ENCODE results near the gene NOTCH4.
A peak's percentile ranks its signal among the peaks of the same experiment; 100 is the strongest.

The NOTCH4 gene

DNA sequence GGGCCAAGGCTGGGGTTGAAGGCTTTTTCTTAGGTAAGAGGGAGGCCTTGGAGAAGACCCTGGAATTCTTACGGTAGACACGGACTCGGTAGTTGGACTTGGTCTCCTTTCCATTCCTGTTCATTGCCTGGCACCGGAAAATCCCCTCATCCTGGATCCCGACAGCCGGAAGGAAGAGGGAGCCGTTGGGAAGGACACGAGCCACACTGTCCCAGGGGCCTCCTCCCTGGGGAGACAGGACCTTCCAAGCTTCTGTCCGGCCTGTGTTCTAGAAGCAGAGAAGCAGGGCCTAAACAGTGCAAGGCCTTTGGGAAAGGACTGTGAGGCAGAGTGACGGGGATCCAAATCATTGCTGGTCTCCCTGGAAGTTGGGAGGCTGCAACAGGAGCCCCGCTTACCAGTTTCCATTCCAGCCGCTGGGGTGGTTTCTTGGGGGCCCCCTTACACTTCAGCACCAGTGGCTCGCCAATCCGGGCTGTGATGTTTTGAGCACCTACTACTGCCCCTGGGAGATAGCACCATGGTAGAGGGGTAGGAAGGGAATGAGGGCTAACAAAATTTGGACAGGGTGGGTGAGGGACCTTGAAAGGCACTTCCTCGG is 40.3 kb downstream of the NOTCH4 start:
- no peak overlapping the region for H3K4me2 ChIP-seq (ENCODE audit: insufficient read depth, low read length, poor library complexity, severe bottlenecking)
- no peak overlapping the region for H2AK5ac ChIP-seq (ENCODE audit: low read depth, low read length)
- H2AFZ ChIP-seq (ENCODE audit: low read length): no peak overlapping the region
- H3K36me3 ChIP-seq (replicated peaks in 1 of 2; ENCODE audit: control insufficient read depth in 2 of 2, insufficient read depth in 2 of 2, low read length in 2 of 2): peaks cover 39 to 74% of the 10 kb centered on the region in 2 donors
- H3K9me3 ChIP-seq (replicated peaks in 1 of 2; ENCODE audit: control insufficient read depth in 2 of 2, insufficient read depth in 1 of 2, low read depth in 1 of 2, low read length in 2 of 2): no peaks in the 10 kb centered on the region
- H3K4ac ChIP-seq (ENCODE audit: low read length): no peak overlapping the region
- H3K4me1 ChIP-seq (ENCODE audit: control insufficient read depth in 2 of 2, insufficient read depth in 1 of 2, low read depth in 1 of 2, low read length in 2 of 2): peaks cover 5 to 9% of the 10 kb centered on the region in 2 donors
- no peak overlapping the region for H4K8ac ChIP-seq (ENCODE audit: low read depth, low read length)
- H2BK120ac ChIP-seq (ENCODE audit: low read depth, low read length): no peak overlapping the region
- no peak overlapping the region for H2BK5ac ChIP-seq (ENCODE audit: low read length)
- no CpG with 5 or more reads among the region's 15 CpGs for WGBS, 2 donors (ENCODE audit: extremely low coverage in 2 of 2, insufficient read length in 2 of 2, insufficient replicate concordance in 1 of 2)
- no peak overlapping the region for H3K14ac ChIP-seq (ENCODE audit: low read length)
- no peak overlapping the region for H3K27ac ChIP-seq (replicated peaks; ENCODE audit: low read length)
- peaks cover 7% of the 10 kb centered on the region for H3K79me1 ChIP-seq (ENCODE audit: low read depth, low read length)
- no peak overlapping the region for H3K23ac ChIP-seq (ENCODE audit: low read depth, low read length, poor library complexity)
- DNase-seq (ENCODE audit: low spot score): no peak
- no peak overlapping the region for H3K9ac ChIP-seq (ENCODE audit: low read depth, low read length, poor library complexity)
- H3K4me3 ChIP-seq (ENCODE audit: low read length in 2 of 2): no peak overlapping the region
- no peak overlapping the region for H3K18ac ChIP-seq (ENCODE audit: low read length)
- no peak overlapping the region for H2BK12ac ChIP-seq (ENCODE audit: low read length)
- H2BK15ac ChIP-seq (ENCODE audit: low read length): no peak overlapping the region
- H3K27me3 ChIP-seq (ENCODE audit: control insufficient read depth in 3 of 3, insufficient read depth in 3 of 3, low read depth in 1 of 3, low read length in 3 of 3): no peaks in the 10 kb centered on the region
- H4K91ac ChIP-seq (ENCODE audit: low read depth, low read length, poor library complexity): no peak overlapping the region

GRCh38 chr6:32183030-32183429 is 40.8 kb downstream of the NOTCH4 start:
- Histone ChIP-seq H2AFZ (ENCODE audit: low read length) (no peak overlapping the region), H2BK5ac (ENCODE audit: low read length) (no peak overlapping the region), H3K36me3 (replicated peaks in 1 of 2; ENCODE audit: control insufficient read depth in 2 of 2, insufficient read depth in 2 of 2, low read length in 2 of 2) (peaks cover 39 to 73% of the 10 kb centered on the region in 2 donors), H3K27me3 (ENCODE audit: control insufficient read depth in 3 of 3, insufficient read depth in 3 of 3, low read depth in 1 of 3, low read length in 3 of 3) (no peaks in the 10 kb centered on the region), H2BK15ac (ENCODE audit: low read length) (no peak overlapping the region), H3K79me1 (ENCODE audit: low read depth, low read length) (peaks cover 6% of the 10 kb centered on the region), H3K14ac (ENCODE audit: low read length) (no peak overlapping the region), H3K9ac (ENCODE audit: low read depth, low read length, poor library complexity) (no peak overlapping the region), H2BK120ac (ENCODE audit: low read depth, low read length) (no peak overlapping the region), H3K23ac (ENCODE audit: low read depth, low read length, poor library complexity) (no peak overlapping the region), H3K4ac (ENCODE audit: low read length) (no peak overlapping the region), H3K18ac (ENCODE audit: low read length) (no peak overlapping the region), H3K4me1 (ENCODE audit: control insufficient read depth in 2 of 2, insufficient read depth in 1 of 2, low read depth in 1 of 2, low read length in 2 of 2) (peaks cover 2 to 6% of the 10 kb centered on the region in 2 donors), H3K4me3 (ENCODE audit: low read length in 2 of 2) (no peak overlapping the region), H2AK5ac (ENCODE audit: low read depth, low read length) (no peak overlapping the region), H3K9me3 (replicated peaks in 1 of 2; ENCODE audit: control insufficient read depth in 2 of 2, insufficient read depth in 1 of 2, low read depth in 1 of 2, low read length in 2 of 2) (no peaks in the 10 kb centered on the region), H3K4me2 (ENCODE audit: insufficient read depth, low read length, poor library complexity, severe bottlenecking) (no peak overlapping the region), H4K8ac (ENCODE audit: low read depth, low read length) (no peak overlapping the region), H2BK12ac (ENCODE audit: low read length) (no peak overlapping the region), H3K27ac (replicated peaks; ENCODE audit: low read length) (no peak overlapping the region), H4K91ac (ENCODE audit: low read depth, low read length, poor library complexity) (no peak overlapping the region)
- no peak for DNase-seq (ENCODE audit: low spot score)
- WGBS, 2 donors (ENCODE audit: extremely low coverage in 2 of 2, insufficient read length in 2 of 2, insufficient replicate concordance in 1 of 2): no CpG with 5 or more reads among the region's 3 CpGs

DNA sequence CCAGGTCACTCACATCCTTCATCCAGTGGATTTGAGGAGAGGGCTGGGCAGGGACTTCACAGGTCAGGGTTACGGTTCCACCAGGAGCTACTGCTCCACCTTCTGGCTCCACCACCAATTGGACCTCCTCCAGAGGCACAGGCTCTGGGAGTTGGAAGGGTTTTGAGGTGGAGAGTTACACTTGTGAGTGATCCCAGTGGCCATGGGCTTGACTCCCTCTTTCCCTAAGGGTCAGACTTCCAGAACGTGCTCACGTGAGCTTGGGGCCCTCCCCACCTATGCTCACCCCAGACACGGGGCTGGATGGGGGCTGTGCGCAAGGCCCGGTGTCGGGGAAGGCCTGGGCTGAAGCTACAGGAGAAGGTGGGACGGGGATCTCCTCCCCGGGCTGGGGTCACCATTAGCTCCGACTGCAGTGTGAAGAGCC is 41.3 kb downstream of the NOTCH4 start:
- WGBS, 2 donors (ENCODE audit: extremely low coverage in 2 of 2, insufficient read length in 2 of 2, insufficient replicate concordance in 1 of 2): no CpG with 5 or more reads among the region's 10 CpGs

GRCh38 chr6:32181915-32182529 is 41.8 kb downstream of the NOTCH4 start:
- Histone ChIP-seq H3K27ac (replicated peaks; ENCODE audit: low read length) (no peak overlapping the region), H3K36me3 (replicated peaks in 1 of 2; ENCODE audit: control insufficient read depth in 2 of 2, insufficient read depth in 2 of 2, low read length in 2 of 2) (peaks cover 30 to 63% of the 10 kb centered on the region in 2 donors), H2BK15ac (ENCODE audit: low read length) (no peak overlapping the region), H3K4me1 (ENCODE audit: control insufficient read depth in 2 of 2, insufficient read depth in 1 of 2, low read depth in 1 of 2, low read length in 2 of 2) (peaks cover 3 to 4% of the 10 kb centered on the region in 2 donors), H3K4me2 (ENCODE audit: insufficient read depth, low read length, poor library complexity, severe bottlenecking) (no peak overlapping the region), H3K9me3 (replicated peaks in 1 of 2; ENCODE audit: control insufficient read depth in 2 of 2, insufficient read depth in 1 of 2, low read depth in 1 of 2, low read length in 2 of 2) (no peaks in the 10 kb centered on the region), H3K18ac (ENCODE audit: low read length) (no peak overlapping the region), H2BK5ac (ENCODE audit: low read length) (no peak overlapping the region), H3K79me1 (ENCODE audit: low read depth, low read length) (no peaks in the 10 kb centered on the region), H2BK120ac (ENCODE audit: low read depth, low read length) (no peak overlapping the region), H3K4ac (ENCODE audit: low read length) (no peak overlapping the region), H2AK5ac (ENCODE audit: low read depth, low read length) (no peak overlapping the region), H3K14ac (ENCODE audit: low read length) (no peak overlapping the region), H2BK12ac (ENCODE audit: low read length) (no peak overlapping the region), H3K27me3 (ENCODE audit: control insufficient read depth in 3 of 3, insufficient read depth in 3 of 3, low read depth in 1 of 3, low read length in 3 of 3) (no peaks in the 10 kb centered on the region), H3K23ac (ENCODE audit: low read depth, low read length, poor library complexity) (peak overlapping the region; percentile 62), H4K91ac (ENCODE audit: low read depth, low read length, poor library complexity) (no peak overlapping the region), H4K8ac (ENCODE audit: low read depth, low read length) (no peak overlapping the region), H3K4me3 (ENCODE audit: low read length in 2 of 2) (no peak overlapping the region), H3K9ac (ENCODE audit: low read depth, low read length, poor library complexity) (no peak overlapping the region), H2AFZ (ENCODE audit: low read length) (no peak overlapping the region)
- WGBS, 2 donors (ENCODE audit: extremely low coverage in 2 of 2, insufficient read length in 2 of 2, insufficient replicate concordance in 1 of 2): no CpG with 5 or more reads among the region's 10 CpGs
- DNase-seq (ENCODE audit: low spot score): no peak

More for the DNA sequence above, 41.3 kb downstream of the NOTCH4 start:
- Histone ChIP-seq H3K36me3 (replicated peaks in 1 of 2; ENCODE audit: control insufficient read depth in 2 of 2, insufficient read depth in 2 of 2, low read length in 2 of 2) (peaks cover 36 to 68% of the 10 kb centered on the region in 2 donors), H2AFZ (ENCODE audit: low read length) (no peak overlapping the region), H2BK5ac (ENCODE audit: low read length) (no peak overlapping the region), H3K4ac (ENCODE audit: low read length) (no peak overlapping the region), H3K9ac (ENCODE audit: low read depth, low read length, poor library complexity) (no peak overlapping the region), H2AK5ac (ENCODE audit: low read depth, low read length) (no peak overlapping the region), H4K8ac (ENCODE audit: low read depth, low read length) (no peak overlapping the region), H3K4me3 (ENCODE audit: low read length in 2 of 2) (no peak overlapping the region), H3K4me1 (ENCODE audit: control insufficient read depth in 2 of 2, insufficient read depth in 1 of 2, low read depth in 1 of 2, low read length in 2 of 2) (peaks cover 2 to 4% of the 10 kb centered on the region in 2 donors), H4K91ac (ENCODE audit: low read depth, low read length, poor library complexity) (no peak overlapping the region), H3K23ac (ENCODE audit: low read depth, low read length, poor library complexity) (no peak overlapping the region), H3K14ac (ENCODE audit: low read length) (no peak overlapping the region), H3K27me3 (ENCODE audit: control insufficient read depth in 3 of 3, insufficient read depth in 3 of 3, low read depth in 1 of 3, low read length in 3 of 3) (no peaks in the 10 kb centered on the region), H2BK12ac (ENCODE audit: low read length) (no peak overlapping the region), H2BK15ac (ENCODE audit: low read length) (no peak overlapping the region), H3K27ac (replicated peaks; ENCODE audit: low read length) (no peak overlapping the region), H3K79me1 (ENCODE audit: low read depth, low read length) (peaks cover 3% of the 10 kb centered on the region), H3K9me3 (replicated peaks in 1 of 2; ENCODE audit: control insufficient read depth in 2 of 2, insufficient read depth in 1 of 2, low read depth in 1 of 2, low read length in 2 of 2) (no peaks in the 10 kb centered on the region), H3K4me2 (ENCODE audit: insufficient read depth, low read length, poor library complexity, severe bottlenecking) (no peak overlapping the region), H2BK120ac (ENCODE audit: low read depth, low read length) (no peak overlapping the region), H3K18ac (ENCODE audit: low read length) (no peak overlapping the region)
- no peak for DNase-seq (ENCODE audit: low spot score)

Measured in neuronal stem cell (in vitro differentiated cells).